C4-2B (cell line): ENCODE data around the gene CUEDC2.

Source experiments
- ZFX ChIP-seq: fragments of 450-650 bp; IDR thresholded peaks from 2 replicates; pipeline ENCODE4 v1.6.1; 2017
- TF ChIP-seq, protein P1 (sequence below): fragments of 450-650 bp; conservative IDR thresholded peaks from 2 replicates; pipeline ENCODE4 v1.5.1; 2017; ENCODE audit warnings: mild to moderate bottlenecking

DNA sequence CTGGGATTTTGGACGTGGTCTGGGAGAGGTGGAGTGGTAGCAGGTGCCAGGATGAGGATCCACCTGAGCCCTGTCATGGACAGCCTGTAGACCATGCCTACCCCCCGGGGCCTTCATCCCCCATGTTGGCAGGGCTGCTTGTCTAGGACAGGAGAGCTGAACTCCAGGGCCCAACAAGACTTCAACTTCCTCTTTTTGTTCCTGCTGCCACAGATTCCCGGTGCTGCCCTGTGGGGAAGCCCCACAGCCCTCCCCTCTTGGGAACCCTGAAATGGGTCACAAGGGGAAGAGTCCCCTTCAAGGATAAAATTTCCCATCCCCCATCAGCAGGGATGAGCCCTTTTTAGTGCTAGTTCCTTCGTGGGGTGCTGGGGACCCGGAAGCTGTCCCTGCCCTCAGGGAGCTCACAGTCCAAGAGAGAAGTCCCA, 1.3 kb upstream of the CUEDC2 start:
- TF ChIP-seq, protein P1, sequence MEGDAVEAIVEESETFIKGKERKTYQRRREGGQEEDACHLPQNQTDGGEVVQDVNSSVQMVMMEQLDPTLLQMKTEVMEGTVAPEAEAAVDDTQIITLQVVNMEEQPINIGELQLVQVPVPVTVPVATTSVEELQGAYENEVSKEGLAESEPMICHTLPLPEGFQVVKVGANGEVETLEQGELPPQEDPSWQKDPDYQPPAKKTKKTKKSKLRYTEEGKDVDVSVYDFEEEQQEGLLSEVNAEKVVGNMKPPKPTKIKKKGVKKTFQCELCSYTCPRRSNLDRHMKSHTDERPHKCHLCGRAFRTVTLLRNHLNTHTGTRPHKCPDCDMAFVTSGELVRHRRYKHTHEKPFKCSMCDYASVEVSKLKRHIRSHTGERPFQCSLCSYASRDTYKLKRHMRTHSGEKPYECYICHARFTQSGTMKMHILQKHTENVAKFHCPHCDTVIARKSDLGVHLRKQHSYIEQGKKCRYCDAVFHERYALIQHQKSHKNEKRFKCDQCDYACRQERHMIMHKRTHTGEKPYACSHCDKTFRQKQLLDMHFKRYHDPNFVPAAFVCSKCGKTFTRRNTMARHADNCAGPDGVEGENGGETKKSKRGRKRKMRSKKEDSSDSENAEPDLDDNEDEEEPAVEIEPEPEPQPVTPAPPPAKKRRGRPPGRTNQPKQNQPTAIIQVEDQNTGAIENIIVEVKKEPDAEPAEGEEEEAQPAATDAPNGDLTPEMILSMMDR = no peak
- TF ChIP-seq ZFX = no peak
